Measurements from ENCODE around the gene LRRN2. TPM values are rescaled to one million over a fixed set of nuclear protein-coding genes. Genes with fewer than 3 reads are reported as not detected.
"Not testable (repeated sequence)": the region's sequence is repeated elsewhere in the genome, so short reads cannot be mapped to it uniquely, and the experiment has no call there.

The LRRN2 gene
- total RNA-seq, 1 experiment from 2014 or later = 2.0 TPM

DNA sequence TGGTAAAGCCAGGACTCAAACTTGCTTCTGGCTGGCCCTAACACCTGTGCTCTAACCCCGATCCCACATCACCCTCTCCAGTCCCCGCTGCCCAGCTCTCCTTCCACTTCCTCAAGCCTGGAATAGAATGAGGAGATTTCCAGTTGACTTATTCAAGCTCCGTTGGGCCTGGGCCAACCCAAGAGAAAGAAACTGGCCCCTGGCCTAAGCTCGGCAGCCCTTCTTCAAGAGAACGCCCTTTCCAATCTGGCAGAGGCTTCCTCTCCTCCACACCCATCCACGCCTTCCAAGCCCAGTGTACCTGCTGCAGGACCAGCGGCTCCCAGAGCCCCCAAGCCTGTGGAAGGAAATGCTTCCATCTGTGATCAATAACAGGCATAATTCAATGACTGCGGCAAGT, 51.9 kb downstream of the LRRN2 start:
- H3K4me1 ChIP-seq (ENCODE audit: control insufficient read depth, insufficient read depth, low read length) = no peaks in the 10 kb centered on the region
- CTCF ChIA-PET = no interaction called here
- H3K27me3 ChIP-seq (ENCODE audit: control insufficient read depth, insufficient read depth, low read length) = no peaks in the 10 kb centered on the region
- ATAC-seq (no peak), DNase-seq (ENCODE audit: low read depth, low spot score) (no peak)
- BruUV-seq (replicated peaks) = no TSS peak
- POLR2A ChIA-PET = no interaction called here
- no peaks in the 10 kb centered on the region for H3K36me3 ChIP-seq (ENCODE audit: control insufficient read depth, insufficient read depth, low read length)
- no peaks in the 10 kb centered on the region for H3K9me3 ChIP-seq (ENCODE audit: control insufficient read depth, insufficient read depth, low read depth, low read length)
- H3K4me3 ChIP-seq (ENCODE audit: low read depth in 2 of 2, low read length in 2 of 2) = no peak overlapping the region
- in situ Hi-C loops (cut with HindIII; ENCODE audit: low pct_unique_long_range_greater_than_20kb, low sequenced_read_pairs) (no loop called here), intact Hi-C loops (cut with micrococcal nuclease; ENCODE audit: unreplicated experiment) (no loop called here)
- no peak overlapping the region for H3K27ac ChIP-seq (ENCODE audit: low read length)
- TF ChIP-seq TCF7L2 (IDR thresholded peaks at IDR 0.05; ENCODE audit: low read depth, low read length) = no peak
- no peak for TF ChIP-seq POLR2AphosphoS5 (IDR thresholded peaks at IDR 0.05; ENCODE audit: low read depth, low read length)
- TF ChIP-seq, protein P1, sequence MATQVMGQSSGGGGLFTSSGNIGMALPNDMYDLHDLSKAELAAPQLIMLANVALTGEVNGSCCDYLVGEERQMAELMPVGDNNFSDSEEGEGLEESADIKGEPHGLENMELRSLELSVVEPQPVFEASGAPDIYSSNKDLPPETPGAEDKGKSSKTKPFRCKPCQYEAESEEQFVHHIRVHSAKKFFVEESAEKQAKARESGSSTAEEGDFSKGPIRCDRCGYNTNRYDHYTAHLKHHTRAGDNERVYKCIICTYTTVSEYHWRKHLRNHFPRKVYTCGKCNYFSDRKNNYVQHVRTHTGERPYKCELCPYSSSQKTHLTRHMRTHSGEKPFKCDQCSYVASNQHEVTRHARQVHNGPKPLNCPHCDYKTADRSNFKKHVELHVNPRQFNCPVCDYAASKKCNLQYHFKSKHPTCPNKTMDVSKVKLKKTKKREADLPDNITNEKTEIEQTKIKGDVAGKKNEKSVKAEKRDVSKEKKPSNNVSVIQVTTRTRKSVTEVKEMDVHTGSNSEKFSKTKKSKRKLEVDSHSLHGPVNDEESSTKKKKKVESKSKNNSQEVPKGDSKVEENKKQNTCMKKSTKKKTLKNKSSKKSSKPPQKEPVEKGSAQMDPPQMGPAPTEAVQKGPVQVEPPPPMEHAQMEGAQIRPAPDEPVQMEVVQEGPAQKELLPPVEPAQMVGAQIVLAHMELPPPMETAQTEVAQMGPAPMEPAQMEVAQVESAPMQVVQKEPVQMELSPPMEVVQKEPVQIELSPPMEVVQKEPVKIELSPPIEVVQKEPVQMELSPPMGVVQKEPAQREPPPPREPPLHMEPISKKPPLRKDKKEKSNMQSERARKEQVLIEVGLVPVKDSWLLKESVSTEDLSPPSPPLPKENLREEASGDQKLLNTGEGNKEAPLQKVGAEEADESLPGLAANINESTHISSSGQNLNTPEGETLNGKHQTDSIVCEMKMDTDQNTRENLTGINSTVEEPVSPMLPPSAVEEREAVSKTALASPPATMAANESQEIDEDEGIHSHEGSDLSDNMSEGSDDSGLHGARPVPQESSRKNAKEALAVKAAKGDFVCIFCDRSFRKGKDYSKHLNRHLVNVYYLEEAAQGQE (IDR thresholded peaks at IDR 0.05; ENCODE audit: insufficient read depth in 1 of 2, low read depth in 2 of 2, low read length in 1 of 2) = no peak
- TF ChIP-seq, protein P2, sequence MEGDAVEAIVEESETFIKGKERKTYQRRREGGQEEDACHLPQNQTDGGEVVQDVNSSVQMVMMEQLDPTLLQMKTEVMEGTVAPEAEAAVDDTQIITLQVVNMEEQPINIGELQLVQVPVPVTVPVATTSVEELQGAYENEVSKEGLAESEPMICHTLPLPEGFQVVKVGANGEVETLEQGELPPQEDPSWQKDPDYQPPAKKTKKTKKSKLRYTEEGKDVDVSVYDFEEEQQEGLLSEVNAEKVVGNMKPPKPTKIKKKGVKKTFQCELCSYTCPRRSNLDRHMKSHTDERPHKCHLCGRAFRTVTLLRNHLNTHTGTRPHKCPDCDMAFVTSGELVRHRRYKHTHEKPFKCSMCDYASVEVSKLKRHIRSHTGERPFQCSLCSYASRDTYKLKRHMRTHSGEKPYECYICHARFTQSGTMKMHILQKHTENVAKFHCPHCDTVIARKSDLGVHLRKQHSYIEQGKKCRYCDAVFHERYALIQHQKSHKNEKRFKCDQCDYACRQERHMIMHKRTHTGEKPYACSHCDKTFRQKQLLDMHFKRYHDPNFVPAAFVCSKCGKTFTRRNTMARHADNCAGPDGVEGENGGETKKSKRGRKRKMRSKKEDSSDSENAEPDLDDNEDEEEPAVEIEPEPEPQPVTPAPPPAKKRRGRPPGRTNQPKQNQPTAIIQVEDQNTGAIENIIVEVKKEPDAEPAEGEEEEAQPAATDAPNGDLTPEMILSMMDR (IDR thresholded peaks at IDR 0.05) = no peak
- no peak for TF ChIP-seq SIN3A (IDR thresholded peaks at IDR 0.05; ENCODE audit: borderline replicate concordance, insufficient read depth, low read depth, low read length)

GRCh38 chr1:204630132-204630905, 55.2 kb downstream of the LRRN2 start:
- Histone ChIP-seq H3K9me3 (ENCODE audit: control insufficient read depth, insufficient read depth, low read depth, low read length) (no peaks in the 10 kb centered on the region), H3K4me3 (ENCODE audit: low read depth in 2 of 2, low read length in 2 of 2) (no peak overlapping the region), H3K27me3 (ENCODE audit: control insufficient read depth, insufficient read depth, low read length) (no peaks in the 10 kb centered on the region), H3K36me3 (ENCODE audit: control insufficient read depth, insufficient read depth, low read length) (no peaks in the 10 kb centered on the region), H3K4me1 (ENCODE audit: control insufficient read depth, insufficient read depth, low read length) (no peaks in the 10 kb centered on the region), H3K27ac (ENCODE audit: low read length) (no peak overlapping the region)
- no TSS peak for BruUV-seq (replicated peaks)
- in situ Hi-C loops (cut with HindIII; ENCODE audit: low pct_unique_long_range_greater_than_20kb, low sequenced_read_pairs) (no loop called here), intact Hi-C loops (cut with micrococcal nuclease; ENCODE audit: unreplicated experiment) (no loop called here)
- no peak for DNase-seq (ENCODE audit: low read depth, low spot score)
- ATAC-seq = no peak
- POLR2A ChIA-PET = no interaction called here
- CTCF ChIA-PET = no interaction called here
- TF ChIP-seq TCF7L2 (IDR thresholded peaks at IDR 0.05; ENCODE audit: low read depth, low read length) (no peak), POLR2AphosphoS5 (IDR thresholded peaks at IDR 0.05; ENCODE audit: low read depth, low read length) (no peak), SIN3A (IDR thresholded peaks at IDR 0.05; ENCODE audit: borderline replicate concordance, insufficient read depth, low read depth, low read length) (no peak)
- TF ChIP-seq, protein P1 (IDR thresholded peaks at IDR 0.05; ENCODE audit: insufficient read depth in 1 of 2, low read depth in 2 of 2, low read length in 1 of 2) = no peak
- TF ChIP-seq, protein P2 (IDR thresholded peaks at IDR 0.05) = no peak

GRCh38 chr1:204629459-204629858, 56.1 kb downstream of the LRRN2 start:
- intact Hi-C loops (cut with micrococcal nuclease; ENCODE audit: unreplicated experiment); H3K36me3 ChIP-seq (ENCODE audit: control insufficient read depth, insufficient read depth, low read length); H3K27ac ChIP-seq (ENCODE audit: low read length); H3K4me1 ChIP-seq (ENCODE audit: control insufficient read depth, insufficient read depth, low read length); H3K4me3 ChIP-seq (ENCODE audit: low read depth in 2 of 2, low read length in 2 of 2); POLR2A ChIA-PET; CTCF ChIA-PET; DNase-seq (ENCODE audit: low read depth, low spot score); in situ Hi-C loops (cut with HindIII; ENCODE audit: low pct_unique_long_range_greater_than_20kb, low sequenced_read_pairs); BruUV-seq (replicated peaks); H3K27me3 ChIP-seq (ENCODE audit: control insufficient read depth, insufficient read depth, low read length); ATAC-seq; H3K9me3 ChIP-seq (ENCODE audit: control insufficient read depth, insufficient read depth, low read depth, low read length): not testable (repeated sequence)
